GM19351 (cell line): ENCODE data around the gene NACAD.

Source experiments
- ATAC-seq: cut with Tn5 transposase; IDR thresholded peaks from one replicate; pipeline ENCODE4 v1.9.1; 2021; ENCODE audit warnings: mild to moderate bottlenecking, moderate library complexity; ENCODE audit not compliant: unreplicated experiment

NACAD gene

GRCh38 chr7:45098983-45099839, 10.4 kb upstream of the NACAD start:
- ATAC-seq: no peak

- no peak for ATAC-seq
Observed at GRCh38 chr7:45092931-45093235, 4.1 kb upstream of the NACAD start.

- no peak for ATAC-seq
Observed at GRCh38 chr7:45092100-45092930, 3.5 kb upstream of the NACAD start.

- no peak for ATAC-seq
Observed at GRCh38 chr7:45089341-45089891, 647 bp upstream of the NACAD start.

GRCh38 chr7:45088146-45088701, 545 bp downstream of the NACAD start:
- no peak for ATAC-seq

- no peak for ATAC-seq
Observed at GRCh38 chr7:45087301-45088145, 1.2 kb downstream of the NACAD start.

GRCh38 chr7:45086331-45087065, 2.3 kb downstream of the NACAD start:
- ATAC-seq: no peak

GRCh38 chr7:45085619-45086200, 3.1 kb downstream of the NACAD start:
- no peak for ATAC-seq

- ATAC-seq: no peak
Observed at GRCh38 chr7:45084901-45085618, 3.7 kb downstream of the NACAD start.

- no peak for ATAC-seq
Observed at GRCh38 chr7:45084336-45084735, 4.4 kb downstream of the NACAD start.

- no peak for ATAC-seq
Observed at GRCh38 chr7:45082831-45083331, 5.9 kb downstream of the NACAD start.

- no peak for ATAC-seq
Observed at GRCh38 chr7:45082031-45082830, 6.5 kb downstream of the NACAD start.

GRCh38 chr7:45081670-45081974, 7.1 kb downstream of the NACAD start:
- no peak for ATAC-seq

GRCh38 chr7:45080958-45081669, 7.7 kb downstream of the NACAD start:
- no peak for ATAC-seq

GRCh38 chr7:45080265-45080957, 8.4 kb downstream of the NACAD start:
- no peak for ATAC-seq

GRCh38 chr7:45078125-45078681, 10.6 kb downstream of the NACAD start:
- no peak for ATAC-seq

- no peak for ATAC-seq
Observed at GRCh38 chr7:45077579-45077978, 11.2 kb downstream of the NACAD start.
